Motor neuron (in vitro differentiated cells): ENCODE results near the gene NAT14. TPM values are rescaled to one million over a fixed set of nuclear protein-coding genes. Genes with fewer than 3 reads are reported as not detected.
"Not testable (repeated sequence)": the region's sequence is repeated elsewhere in the genome, so short reads cannot be mapped to it uniquely, and the experiment has no call there.

ENCODE experiments used
- ATAC-seq, 8 experiments: fragments of 200-7000 bp; cut with Tn5 transposase; replicated peaks in 6 of 8; 2 replicates each; pipeline ENCODE4 v1.8.0; 2021; ENCODE audit warnings: mild to moderate bottlenecking in 8 of 8, moderate library complexity in 8 of 8
- H3K27ac ChIP-seq, 2 donors: fragments of 250-450 bp; sonication (Bioruptor Pico); 2 replicates each; pipeline ENCODE4 v1.9.0; 2021; ENCODE audit warnings: antibody characterized with exemption in 2 of 2, mild to moderate bottlenecking in 2 of 2, moderate library complexity in 1 of 2
- H3K4me1 ChIP-seq, 2 donors: fragments of 250-450 bp; sonication (Bioruptor Pico); replicated peaks in 1 of 2; 2 replicates each; pipeline ENCODE4 v1.6.1; 2021; ENCODE audit warnings: antibody characterized with exemption in 2 of 2, mild to moderate bottlenecking in 2 of 2, moderate library complexity in 1 of 2
- H3K4me3 ChIP-seq, 5 donors: fragments of 250-450 bp; sonication (Bioruptor Pico); 2 replicates each; pipeline ENCODE4 v1.9.0; 2021; ENCODE audit warnings: antibody characterized with exemption in 5 of 5, mild to moderate bottlenecking in 5 of 5, moderate library complexity in 4 of 5
- WGBS, 10 experiments: fragments of 450-650 bp; shearing (Covaris generic); methylation state at CpG; one replicate each; pipeline ENCODE4 v1.0.0; 2022; 5-methylcytosine and 5-hydroxymethylcytosine counted together
- in situ Hi-C, 9 experiments: fragments of 400-800 bp; cut with MboI; loops; one replicate each; pipeline ENCODE4 v1.15.0; 2021; ENCODE audit warnings: low sequenced_read_pairs in 9 of 9, low pct_unique_long_range_greater_than_20kb in 2 of 9; ENCODE audit not compliant: unreplicated experiment in 9 of 9
- total RNA-seq, 8 experiments: library from RNA; unstranded; fragments of 300-600 nt; gene quantifications; 2 replicates each; pipeline versions ENCODE4 v1.2.3 to v1.2.4, GENCODE V29; 2022

Gene NAT14
- total RNA-seq, 8 experiments from 2014 or later, result 10.9 to 62.6 (median 48.2) TPM

DNA sequence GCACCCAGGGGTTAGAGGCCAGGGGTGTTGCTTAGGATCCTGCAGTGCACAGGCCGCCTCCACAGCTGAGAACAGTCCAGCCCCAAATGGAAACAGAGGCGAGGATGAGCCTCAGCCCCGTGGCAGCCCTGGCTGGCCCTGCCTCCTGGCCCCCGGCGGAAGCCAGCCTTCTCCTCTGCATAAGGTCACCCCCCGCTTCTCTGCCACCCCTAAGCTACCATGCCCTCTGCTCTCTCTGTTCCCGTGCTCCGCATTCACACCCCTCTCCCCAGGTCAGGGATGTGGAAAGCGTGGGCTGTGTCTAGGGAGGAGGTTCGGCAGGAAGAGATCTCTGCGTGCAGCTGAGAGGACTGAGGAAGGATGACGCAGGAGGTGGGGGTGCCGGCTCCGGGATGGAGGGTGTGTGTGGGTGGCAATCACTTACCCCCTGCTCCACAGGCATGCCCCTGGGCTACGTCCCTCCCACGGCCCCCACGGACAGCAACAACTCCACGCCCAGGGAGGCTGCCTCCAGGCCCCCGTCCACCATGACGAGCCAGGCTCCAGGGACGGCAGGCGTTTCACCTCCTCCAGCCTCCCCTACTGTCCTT is 9.3 kb downstream of the NAT14 start:
- Histone ChIP-seq H3K4me1 (peaks cover 12 to 14% of the 10 kb centered on the region in 2 donors), H3K4me3 (no peak overlapping the region), H3K27ac (no peak overlapping the region)
- in situ Hi-C loops, result loop anchor here in 1 of 9 experiments (25.0 kb wide), 1 partner anchor 357 kb away; the partner anchor contains the start of gene TNNT1
- 11 to 100% (median 76%) methylated on average over 1 to 6 of the region's 22 CpGs; no CpG with 5 or more reads in 7 of the 10 experiments for WGBS, 10 experiments
- peak in 2 of 8 experiments; percentile 36 to 83 for ATAC-seq

DNA sequence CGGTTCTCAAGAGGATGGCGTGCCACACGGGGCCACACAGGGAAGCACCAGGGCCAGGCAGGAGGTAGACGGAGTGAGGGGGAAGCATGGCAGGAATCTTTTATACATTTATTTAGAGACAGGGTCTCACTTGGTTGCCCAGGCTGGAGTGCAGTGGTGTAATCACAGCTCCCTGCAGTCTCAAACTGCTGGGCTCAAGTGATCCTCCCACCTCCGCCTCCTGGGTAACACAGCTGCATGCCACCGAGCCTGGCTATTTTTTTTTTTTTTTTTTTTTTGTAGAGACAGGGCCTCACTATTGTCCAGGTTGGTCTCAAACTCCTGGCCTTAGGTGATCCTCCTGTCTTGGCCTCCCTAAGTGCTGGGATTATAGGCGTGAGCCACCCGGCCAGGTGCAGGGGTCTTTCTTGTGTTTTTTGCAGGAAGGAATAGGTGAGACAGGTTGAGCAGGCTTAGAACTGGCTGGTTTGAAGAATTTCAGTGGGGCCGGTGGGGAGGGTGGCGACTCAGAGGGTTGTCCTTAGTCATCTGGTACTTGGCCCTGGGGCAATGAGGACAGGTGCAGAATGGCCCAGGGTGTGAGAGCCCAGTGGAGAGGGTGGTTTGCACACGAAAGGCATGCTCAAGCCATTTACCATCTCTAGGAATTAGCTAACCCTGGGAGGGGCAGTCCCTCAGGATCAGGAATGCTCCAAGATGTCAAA is 10.8 kb downstream of the NAT14 start:
- in situ Hi-C loops, result loop anchor here in 1 of 9 experiments (25.0 kb wide), 1 partner anchor 358 kb away; the partner anchor contains the start of gene TNNT1
- Histone ChIP-seq H3K4me1 (peaks cover 2 to 7% of the 10 kb centered on the region in 2 donors), H3K27ac (no peak overlapping the region), H3K4me3 (no peak overlapping the region)
- peak in 2 of 8 experiments; percentile 8 to 15 for ATAC-seq
- 33 to 100% (median 80%) methylated on average over 1 to 8 of the region's 11 CpGs; no CpG with 5 or more reads in 3 of the 10 experiments for WGBS, 10 experiments

- H3K27ac ChIP-seq, H3K4me1 ChIP-seq, ATAC-seq, H3K4me3 ChIP-seq: not testable (repeated sequence)
- WGBS, 10 experiments, result 55 to 92% (median 85%) methylated on average over 4 to 10 of the region's 10 CpGs; no CpG with 5 or more reads in 2 of the 10 experiments
- in situ Hi-C loops, result loop anchor here in 1 of 9 experiments (25.0 kb wide), 1 partner anchor 360 kb away; the partner anchor contains the start of gene TNNT1
Observed at GRCh38 chr19:55496820-55497219, 11.8 kb downstream of the NAT14 start.

DNA sequence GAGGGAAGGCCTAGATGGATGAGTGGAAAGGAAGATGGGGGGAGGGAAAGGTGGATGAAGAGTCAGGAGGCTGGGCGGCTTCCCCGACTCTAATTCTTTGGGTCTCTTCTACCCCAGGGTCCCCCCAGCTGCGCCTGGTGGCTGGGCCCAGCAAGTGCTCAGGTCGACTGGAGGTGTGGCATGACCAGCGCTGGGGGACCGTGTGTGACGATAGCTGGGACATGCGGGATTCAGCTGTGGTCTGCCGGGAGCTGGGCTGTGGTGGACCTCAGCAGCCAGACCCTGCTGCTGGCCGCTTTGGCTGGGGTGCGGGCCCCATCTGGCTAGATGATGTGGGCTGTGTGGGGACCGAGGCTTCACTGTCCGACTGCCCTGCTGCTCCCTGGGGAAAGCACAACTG is 12.8 kb downstream of the NAT14 start:
- no peak for ATAC-seq
- 83 to 100% (median 93%) methylated on average over 1 to 5 of the region's 13 CpGs; no CpG with 5 or more reads in 7 of the 10 experiments for WGBS, 10 experiments
- H3K27ac ChIP-seq, result no peak overlapping the region
- peaks cover 0 to 7% of the 10 kb centered on the region in 2 donors for H3K4me1 ChIP-seq
- in situ Hi-C loops, result loop anchor here in 1 of 9 experiments (25.0 kb wide), 1 partner anchor 360 kb away; the partner anchor contains the start of gene TNNT1
- H3K4me3 ChIP-seq, result no peak overlapping the region

GRCh38 chr19:55498246-55498840 is 13.4 kb downstream of the NAT14 start:
- in situ Hi-C loops, result loop anchor here in 1 of 9 experiments (25.0 kb wide), 1 partner anchor 361 kb away; the partner anchor contains the start of gene TNNT1
- Histone ChIP-seq H3K4me3 (no peak overlapping the region), H3K27ac (no peak overlapping the region), H3K4me1 (peaks cover 0 to 7% of the 10 kb centered on the region in 2 donors)
- WGBS, 10 experiments, result 0 to 67% (median 46%) methylated on average over 1 to 2 of the region's 2 CpGs; no CpG with 5 or more reads in 2 of the 10 experiments
- ATAC-seq, result no peak

DNA sequence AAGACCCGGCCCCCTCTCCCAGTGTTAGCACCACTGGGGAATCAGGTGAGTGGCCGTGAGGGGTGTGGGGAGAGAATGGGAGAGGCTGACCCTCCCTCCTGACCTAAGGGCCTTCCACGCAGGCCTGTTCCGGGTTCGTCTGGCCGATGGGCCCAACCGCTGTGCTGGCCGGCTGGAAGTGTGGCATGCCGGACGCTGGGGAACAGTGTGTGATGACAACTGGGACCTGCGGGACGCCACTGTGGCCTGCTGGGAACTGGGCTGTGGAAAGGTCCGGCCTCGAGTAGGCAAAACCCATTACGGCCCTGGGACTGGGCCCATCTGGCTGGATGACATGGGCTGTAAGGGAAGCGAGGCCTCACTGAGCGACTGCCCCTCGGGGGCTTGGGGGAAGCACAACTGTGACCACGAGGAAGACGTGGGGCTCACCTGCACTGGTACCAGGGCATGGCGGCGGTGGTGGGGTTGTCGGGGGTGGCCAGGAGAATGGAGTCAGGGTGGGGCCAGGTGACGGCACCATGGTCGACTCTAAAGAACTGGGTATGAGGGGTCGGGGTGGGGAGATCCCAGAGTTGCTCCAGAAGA is 15.5 kb downstream of the NAT14 start:
- Histone ChIP-seq H3K27ac (no peak overlapping the region), H3K4me1 (peaks cover 0 to 7% of the 10 kb centered on the region in 2 donors), H3K4me3 (no peak overlapping the region)
- in situ Hi-C loops, result no loop called here
- WGBS, 10 experiments, result 33 to 93% (median 91%) methylated on average over 1 to 7 of the region's 26 CpGs; no CpG with 5 or more reads in 6 of the 10 experiments
- no peak for ATAC-seq

GRCh38 chr19:55502197-55502952 is 17.4 kb downstream of the NAT14 start:
- H3K27ac ChIP-seq, result no peak overlapping the region
- H3K4me3 ChIP-seq, result no peak overlapping the region
- no peak for ATAC-seq
- in situ Hi-C loops, result no loop called here
- H3K4me1 ChIP-seq, result no peaks in the 10 kb centered on the region
- WGBS, 10 experiments, result 60 to 100% (median 87%) methylated on average over 1 to 6 of the region's 9 CpGs

GRCh38 chr19:55503157-55503501 is 18.1 kb downstream of the NAT14 start:
- H3K4me1 ChIP-seq, result no peaks in the 10 kb centered on the region
- in situ Hi-C loops, result no loop called here
- H3K27ac ChIP-seq, result no peak overlapping the region
- WGBS, 10 experiments, result 85 to 100% (median 93%) methylated on average over 1 to 17 of the region's 17 CpGs
- no peak overlapping the region for H3K4me3 ChIP-seq
- ATAC-seq, result no peak

- peak; percentile 96 to 99 (median 98) for ATAC-seq
- peak overlapping the region; percentile 29 to 37 (median 32) for H3K4me3 ChIP-seq
- in situ Hi-C loops, result no loop called here
- H3K4me1 ChIP-seq, result no peaks in the 10 kb centered on the region
- 0 to 92% (median 17%) methylated on average over 1 to 24 of the region's 64 CpGs; no CpG with 5 or more reads in 1 of the 10 experiments for WGBS, 10 experiments
- peak overlapping the region; percentile 47 to 75 for H3K27ac ChIP-seq
Observed at GRCh38 chr19:55503502-55504251, 18.7 kb downstream of the NAT14 start.

DNA sequence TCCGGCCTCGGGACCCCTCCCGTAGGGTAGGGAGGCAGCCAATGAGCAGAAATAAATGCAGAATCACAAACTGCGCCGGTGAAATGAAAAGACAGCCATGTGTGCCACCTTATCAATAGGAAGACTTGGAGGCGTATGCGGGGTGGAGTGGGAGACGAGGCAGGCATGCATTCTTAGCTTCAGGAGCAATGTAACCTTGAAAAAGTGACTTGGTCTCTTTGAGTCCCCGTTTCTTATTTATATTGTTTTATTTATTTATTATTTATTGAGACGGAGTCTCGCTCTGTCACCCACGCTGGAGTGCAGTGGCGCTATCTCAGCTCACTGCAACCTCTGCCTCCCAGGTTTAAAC is 19.2 kb downstream of the NAT14 start:
- H3K4me1 ChIP-seq, result no peaks in the 10 kb centered on the region
- in situ Hi-C loops, result no loop called here
- H3K4me3 ChIP-seq, result peak overlapping the region in 4 of 5 donors; percentile 29 to 37 (median 34)
- 32 to 100% (median 41%) methylated on average over 1 to 13 of the region's 13 CpGs; no CpG with 5 or more reads in 1 of the 10 experiments for WGBS, 10 experiments
- ATAC-seq, result no peak
- H3K27ac ChIP-seq, result peak overlapping the region in 1 of 2 donors; percentile 75

- no peak for ATAC-seq
- no peak overlapping the region for H3K27ac ChIP-seq
- 50 to 92% (median 76%) methylated on average over 2 to 11 of the region's 11 CpGs for WGBS, 10 experiments
- no peak overlapping the region for H3K4me3 ChIP-seq
- in situ Hi-C loops, result no loop called here
- H3K4me1 ChIP-seq, result no peaks in the 10 kb centered on the region
Observed at GRCh38 chr19:55504981-55505380, 20.0 kb downstream of the NAT14 start.

GRCh38 chr19:55508120-55508519 is 23.1 kb downstream of the NAT14 start:
- in situ Hi-C loops, result no loop called here
- Histone ChIP-seq H3K4me3 (no peak overlapping the region), H3K27ac (no peak overlapping the region), H3K4me1 (no peaks in the 10 kb centered on the region)
- WGBS, 10 experiments, result 49 to 100% (median 80%) methylated on average over 1 to 6 of the region's 10 CpGs; no CpG with 5 or more reads in 3 of the 10 experiments
- ATAC-seq, result no peak
